H1 (cell line): ENCODE results near the gene ST7L. TPM values are rescaled to one million over a fixed set of nuclear protein-coding genes. Genes with fewer than 3 reads are reported as not detected.

ENCODE experiments used
- CTCF ChIA-PET: fragments of 300-600 bp; sonication (Branson Sonifier 250); formaldehyde crosslinking; loops from one replicate; lab custom pipeline; 2021; ENCODE audit not compliant: partially characterized antibody; lab: Charles Lee
- POLR2A ChIA-PET: fragments of 300-600 bp; sonication (Branson Sonifier 250); formaldehyde crosslinking; loops from one replicate; lab custom pipeline; 2021; ENCODE audit warnings: inconsistent platforms; ENCODE audit not compliant: partially characterized antibody; lab: Charles Lee
- DNase-seq, 2 experiments: peaks; one replicate each; pipeline versions ENCODE4 v3.0.0 to v3.0.0-alpha.2; 2010 to 2022; ENCODE audit warnings: low spot score in 2 of 2, low read depth in 1 of 2, mixed read lengths in 1 of 2
- FAIRE-seq: peaks from 2 replicates; lab custom pipeline; 2011; peaks lifted over from hg19 to GRCh38; lab: Jason Lieb, UNC
- H2AFZ ChIP-seq: 2 replicates; pipeline ENCODE4 v1.8.1; 2012; ENCODE audit warnings: low read length, inconsistent platforms
- H2AK5ac ChIP-seq: 2 replicates; pipeline ENCODE4 v1.6.1; 2013; ENCODE audit warnings: low read depth, low read length
- H2BK120ac ChIP-seq: replicated peaks from 2 replicates; pipeline ENCODE3; 2013; ENCODE audit warnings: low read depth, low read length, inconsistent platforms
- H2BK12ac ChIP-seq: 2 replicates; pipeline ENCODE4 v1.6.1; 2013; ENCODE audit warnings: low read depth, low read length
- H2BK15ac ChIP-seq: 2 replicates; pipeline ENCODE4 v1.6.1; 2013; ENCODE audit warnings: low read length
- H2BK20ac ChIP-seq: 2 replicates; pipeline ENCODE4 v1.6.1; 2013; ENCODE audit warnings: low read length
- H2BK5ac ChIP-seq: 2 replicates; pipeline ENCODE4 v1.6.1; 2013; ENCODE audit warnings: low read depth, low read length
- H3K14ac ChIP-seq: 2 replicates; pipeline ENCODE4 v1.6.1; 2013; ENCODE audit warnings: inconsistent platforms; ENCODE audit not compliant: insufficient read length
- H3K18ac ChIP-seq: 2 replicates; pipeline ENCODE4 v1.6.1; 2013; ENCODE audit warnings: low read length; ENCODE audit errors: extremely low read depth
- H3K23ac ChIP-seq: 2 replicates; pipeline ENCODE4 v1.6.1; 2013; ENCODE audit warnings: inconsistent platforms; ENCODE audit not compliant: insufficient read length
- H3K23me2 ChIP-seq: 2 replicates; pipeline ENCODE4 v1.6.1; 2013; ENCODE audit warnings: low read depth, low read length
- H3K27ac ChIP-seq: 2 replicates; pipeline ENCODE4 v1.6.1; 2011; ENCODE audit warnings: low read depth, low read length, inconsistent platforms
- H3K27me3 ChIP-seq, 4 experiments: replicated peaks in 1 of 4; 1 replicate in 1 of 4; 2 replicates in 3 of 4; pipeline versions ENCODE4 v1.6.1 to v1.8.1; 2011 to 2013; ENCODE audit warnings: low read length in 3 of 4, mild to moderate bottlenecking in 3 of 4, inconsistent platforms in 2 of 4, mixed read lengths in 2 of 4, moderate library complexity in 1 of 4; ENCODE audit not compliant: control insufficient read depth in 3 of 4, insufficient read depth in 3 of 4; ENCODE audit errors: extremely low read depth in 1 of 4
- H3K36me3 ChIP-seq, 4 experiments: 2 replicates each; pipeline versions ENCODE4 v1.6.1 to v1.8.1; 2011 to 2013; ENCODE audit warnings: mild to moderate bottlenecking in 4 of 4, low read length in 3 of 4, moderate library complexity in 2 of 4, control low read depth in 1 of 4, inconsistent platforms in 1 of 4; ENCODE audit not compliant: insufficient read depth in 4 of 4, control insufficient read depth in 2 of 4
- H3K4ac ChIP-seq: replicated peaks from 2 replicates; pipeline ENCODE3; 2013; ENCODE audit warnings: low read length, low read depth, mixed read lengths, inconsistent platforms; ENCODE audit not compliant: insufficient read length
- H3K4me1 ChIP-seq, 4 experiments: replicated peaks in 1 of 4; 1 replicate in 1 of 4; 2 replicates in 3 of 4; pipeline versions ENCODE4 v1.6.1 to v1.8.1; 2011 to 2013; ENCODE audit warnings: low read length in 3 of 4, inconsistent platforms in 2 of 4, mixed read lengths in 1 of 4; ENCODE audit not compliant: insufficient read depth in 4 of 4, control insufficient read depth in 3 of 4
- H3K4me2 ChIP-seq, 2 experiments: 2 replicates each; pipeline versions ENCODE4 v1.6.1 to v1.8.1; 2011 to 2013; ENCODE audit warnings: low read depth in 2 of 2, low read length in 2 of 2, control low read depth in 1 of 2, inconsistent platforms in 1 of 2, mild to moderate bottlenecking in 1 of 2; ENCODE audit not compliant: insufficient read depth in 1 of 2
- H3K4me3 ChIP-seq, 4 experiments: fragments of 200-600, 300-600 bp in 1 of 4; sonication (generic), shearing (Covaris generic), sonication (Bioruptor Twin) in 1 of 4; 2 replicates each; pipeline versions ENCODE4 v1.5.1 to v1.8.1; 2011 to 2016; ENCODE audit warnings: low read length in 4 of 4, low read depth in 3 of 4, control low read depth in 2 of 4, inconsistent platforms in 2 of 4, mild to moderate bottlenecking in 2 of 4, mixed read lengths in 1 of 4, moderate library complexity in 1 of 4; ENCODE audit not compliant: insufficient read depth in 2 of 4; ENCODE audit errors: extremely low read depth in 1 of 4
- H3K56ac ChIP-seq: replicated peaks from 2 replicates; pipeline ENCODE3; 2013; ENCODE audit warnings: low read depth, mild to moderate bottlenecking, mixed read lengths, low read length, inconsistent platforms; ENCODE audit not compliant: insufficient read length
- H3K79me1 ChIP-seq: 2 replicates; pipeline ENCODE4 v1.6.1; 2013; ENCODE audit warnings: low read depth, low read length, control low read depth
- H3K79me2 ChIP-seq, 2 experiments: 2 replicates each; pipeline versions ENCODE4 v1.6.1 to v1.8.1; 2012 to 2013; ENCODE audit warnings: low read length in 2 of 2, mild to moderate bottlenecking in 2 of 2, inconsistent platforms in 1 of 2; ENCODE audit not compliant: insufficient read depth in 2 of 2, control insufficient read depth in 1 of 2
- H3K9ac ChIP-seq, 4 experiments: replicated peaks in 1 of 4; 1 replicate in 1 of 4; 2 replicates in 3 of 4; pipeline versions ENCODE4 v1.6.1 to v1.8.1; 2011 to 2013; ENCODE audit warnings: low read depth in 3 of 4, low read length in 3 of 4, control low read depth in 2 of 4, mild to moderate bottlenecking in 2 of 4, moderate library complexity in 2 of 4, inconsistent platforms in 1 of 4; ENCODE audit errors: extremely low read depth in 1 of 4
- H3K9me3 ChIP-seq, 2 experiments: 2 replicates each; pipeline versions ENCODE4 v1.6.1 to v1.8.1; 2012 to 2013; ENCODE audit warnings: mild to moderate bottlenecking in 2 of 2, moderate library complexity in 2 of 2, control low read depth in 1 of 2, inconsistent platforms in 1 of 2, low read depth in 1 of 2, low read length in 1 of 2, mixed read lengths in 1 of 2; ENCODE audit not compliant: insufficient read depth in 2 of 2
- H4K20me1 ChIP-seq, 2 experiments: replicated peaks in 1 of 2; 2 replicates each; pipeline versions ENCODE3 to v1.8.1; 2011 to 2013; ENCODE audit warnings: inconsistent platforms in 2 of 2, low read length in 2 of 2, mild to moderate bottlenecking in 1 of 2; ENCODE audit not compliant: insufficient read depth in 2 of 2, control insufficient read depth in 1 of 2
- H4K5ac ChIP-seq: 2 replicates; pipeline ENCODE4 v1.6.1; 2013; ENCODE audit warnings: low read length, low read depth, mixed read lengths, inconsistent platforms; ENCODE audit not compliant: insufficient read length
- H4K8ac ChIP-seq: 2 replicates; pipeline ENCODE4 v1.8.0; 2013; ENCODE audit warnings: mild to moderate bottlenecking, moderate library complexity, low read length, inconsistent platforms; ENCODE audit not compliant: insufficient read depth; ENCODE audit errors: extremely low read depth
- H4K91ac ChIP-seq: replicated peaks from 2 replicates; pipeline ENCODE3; 2013; ENCODE audit warnings: low read length, mixed read lengths, inconsistent platforms; ENCODE audit not compliant: insufficient read length
- ATF2 ChIP-seq: IDR thresholded peaks from 2 replicates; pipeline ENCODE4 v1.6.1; 2012; ENCODE audit warnings: low read length, inconsistent platforms
- BACH1 ChIP-seq: IDR thresholded peaks from 2 replicates; pipeline ENCODE4 v1.6.1; 2012; ENCODE audit warnings: low read length, improper control_type of control experiment
- BCL11A ChIP-seq, 2 experiments: IDR thresholded peaks; one replicate each; pipeline ENCODE4 v1.6.1; 2011; ENCODE audit warnings: low read depth in 2 of 2, low read length in 2 of 2, mild to moderate bottlenecking in 2 of 2
- BRCA1 ChIP-seq: IDR thresholded peaks from 2 replicates; pipeline ENCODE4 v1.6.1; 2012; ENCODE audit warnings: low read depth, low read length, improper control_type of control experiment
- EGR1 ChIP-seq: IDR thresholded peaks from 2 replicates; pipeline ENCODE4 v1.6.1; 2011; ENCODE audit warnings: low read depth, low read length, borderline replicate concordance
- GTF2F1 ChIP-seq: IDR thresholded peaks from 2 replicates; pipeline ENCODE4 v1.6.1; 2012; ENCODE audit warnings: low read depth, low read length, improper control_type of control experiment, borderline replicate concordance
- HDAC6 ChIP-seq: IDR thresholded peaks from one replicate; pipeline ENCODE4 v1.7.1; 2012; ENCODE audit warnings: low read depth, mild to moderate bottlenecking, inconsistent platforms, low read length, moderate library complexity
- KDM1A ChIP-seq: fragments of 200-600, 300-600 bp; sonication (generic); IDR thresholded peaks from 2 replicates; pipeline ENCODE4 v1.7.1; 2016; ENCODE audit warnings: mild to moderate bottlenecking, low read length, borderline replicate concordance
- KDM4A ChIP-seq: IDR thresholded peaks from one replicate; pipeline ENCODE4 v1.7.1; 2012; ENCODE audit warnings: low read depth, mild to moderate bottlenecking, moderate library complexity, low read length, inconsistent platforms; ENCODE audit not compliant: severe bottlenecking
- KDM5A ChIP-seq: fragments of 200-600 bp; IDR thresholded peaks from 2 replicates; pipeline ENCODE4 v1.7.1; 2012; ENCODE audit warnings: mild to moderate bottlenecking, low read length, inconsistent platforms, mixed read lengths
- NRF1 ChIP-seq: IDR thresholded peaks from 2 replicates; pipeline ENCODE4 v1.6.1; 2011; ENCODE audit warnings: mild to moderate bottlenecking, low read depth, low read length, improper control_type of control experiment
- PHF8 ChIP-seq: fragments of 200-600 bp; sonication (generic); conservative IDR thresholded peaks from 2 replicates; pipeline ENCODE4 v1.7.1; 2012; ENCODE audit warnings: low read depth, mild to moderate bottlenecking, inconsistent platforms, low read length, moderate library complexity
- TEAD4 ChIP-seq: IDR thresholded peaks from 2 replicates; pipeline ENCODE4 v1.6.1; 2012; ENCODE audit warnings: low read depth, low read length, inconsistent platforms, mixed read lengths
- WGBS, 2 experiments: shearing (Covaris generic) in 1 of 2; methylation state at CpG; one replicate each; pipeline versions ENCODE4 v1.1.6 to v1.1.7; 2013 to 2015; ENCODE audit warnings: low lambda C conversion rate in 2 of 2, mixed read lengths in 2 of 2, inconsistent platforms in 1 of 2, low coverage in 1 of 2, missing lambda C conversion rate in 1 of 2; ENCODE audit not compliant: insufficient replicate concordance in 2 of 2, insufficient coverage in 1 of 2, insufficient read length in 1 of 2; ENCODE audit errors: extremely low coverage in 1 of 2, missing lambda C conversion rate in 1 of 2; 5-methylcytosine and 5-hydroxymethylcytosine counted together
- polyA plus RNA-seq, 7 experiments: library from polyadenylated mRNA; depleted of rRNA in 3 of 7; stranded (reverse) in 5 of 7; unstranded in 2 of 7; fragments of >200 nt in 5 of 7; fragments of 200-250 nt in 2 of 7; gene quantifications; 1 replicate in 5 of 7; 2 replicates in 1 of 7; 4 replicates in 1 of 7; pipeline versions ENCODE4 v1.2.1 to v1.2.3, GENCODE V29; 2011 to 2013; ENCODE audit warnings: missing spikeins in 2 of 7, mixed read lengths in 2 of 7
- total RNA-seq: library from RNA; stranded (reverse); fragmentation: NEBNext Ultra II Directional; extraction: Animal tissue kit (Norgen Biotek cat#: 25700); gene quantifications from 2 replicates; pipeline ENCODE4 v1.2.1, GENCODE V29; 2021

The ST7L gene
- total and polyA plus RNA-seq, 2 of the 8 experiments (the other 6 are each of a cell fraction or from before 2014, with no cell fraction given): 9.6 to 16.2 TPM

GRCh38 chr1:112625696-112626095 lies 6.8 kb upstream of the ST7L start:
- TF ChIP-seq KDM4A (no peak), HDAC6 (no peak), PHF8 (no peak), NRF1 (no peak), BCL11A (IDR thresholded peaks at IDR 0.05; ENCODE audit: low read depth in 2 of 2, low read length in 2 of 2) (no peak), BACH1 (no peak), GTF2F1 (no peak), EGR1 (no peak), BRCA1 (no peak), ATF2 (no peak), KDM5A (no peak), TEAD4 (no peak), KDM1A (no peak)
- TF ChIP-seq, all 59 proteins: peak for 0
- no peak overlapping the region for H2AFZ ChIP-seq
- H3K27ac ChIP-seq: no peak overlapping the region
- no peak overlapping the region for H3K56ac ChIP-seq
- H4K91ac ChIP-seq: no peak overlapping the region
- H4K5ac ChIP-seq: no peak overlapping the region
- no peaks in the 10 kb centered on the region for H3K23me2 ChIP-seq
- H3K4me1 ChIP-seq: peaks cover 0 to 2% (median 0%) of the 10 kb centered on the region in 4 experiments; a peak in 1 of 7 replicates
- H3K9me3 ChIP-seq: no peaks in the 10 kb centered on the region
- WGBS, 2 experiments: 98% methylated on average over 2 of the region's 2 CpGs; no CpG with 5 or more reads in 1 of the 2 experiments
- no peak for FAIRE-seq
- H4K20me1 ChIP-seq: peaks cover 7 to 12% of the 10 kb centered on the region in 2 experiments
- H3K23ac ChIP-seq: no peak overlapping the region
- no peak overlapping the region for H3K9ac ChIP-seq
- H2BK15ac ChIP-seq: no peak overlapping the region
- H2BK120ac ChIP-seq: no peak overlapping the region
- peaks cover 3% of the 10 kb centered on the region for H3K79me1 ChIP-seq
- H3K18ac ChIP-seq: no peak overlapping the region
- H4K8ac ChIP-seq: no peak overlapping the region
- H2BK20ac ChIP-seq: no peak overlapping the region
- H2AK5ac ChIP-seq: no peak overlapping the region
- H3K14ac ChIP-seq: no peak overlapping the region
- H3K79me2 ChIP-seq: peaks cover 23 to 90% of the 10 kb centered on the region in 2 experiments
- ChIA-PET CTCF (interaction anchor here (1.0 kb wide), 1 partner anchor 10 kb away, joined by 3 read pairs; no protein-coding TSS in a partner anchor), POLR2A (no interaction called here)
- no peak overlapping the region for H3K4me2 ChIP-seq
- H2BK12ac ChIP-seq: no peak overlapping the region
- no peaks in the 10 kb centered on the region for H3K27me3 ChIP-seq
- no peaks in the 10 kb centered on the region; a peak in 1 of 8 replicates for H3K36me3 ChIP-seq
- no peak for DNase-seq
- H3K4me3 ChIP-seq: no peak overlapping the region
- no peak overlapping the region for H2BK5ac ChIP-seq
- no peak overlapping the region for H3K4ac ChIP-seq
